H1 (cell line): Measurements from ENCODE around the gene SEMA3A. TPM values are rescaled to one million over a fixed set of nuclear protein-coding genes. Genes with fewer than 3 reads are reported as not detected.

Experiments
- CTCF ChIA-PET: fragments of 300-600 bp; sonication (Branson Sonifier 250); formaldehyde crosslinking; loops from one replicate; lab custom pipeline; 2021; ENCODE audit not compliant: partially characterized antibody; lab: Charles Lee
- POLR2A ChIA-PET: fragments of 300-600 bp; sonication (Branson Sonifier 250); formaldehyde crosslinking; loops from one replicate; lab custom pipeline; 2021; ENCODE audit warnings: inconsistent platforms; ENCODE audit not compliant: partially characterized antibody; lab: Charles Lee
- DNase-seq, 2 experiments: peaks; one replicate each; pipeline versions ENCODE4 v3.0.0 to v3.0.0-alpha.2; 2010 to 2022; ENCODE audit warnings: low spot score in 2 of 2, low read depth in 1 of 2, mixed read lengths in 1 of 2
- FAIRE-seq: peaks from 2 replicates; lab custom pipeline; 2011; peaks lifted over from hg19 to GRCh38; lab: Jason Lieb, UNC
- H2AFZ ChIP-seq: 2 replicates; pipeline ENCODE4 v1.8.1; 2012; ENCODE audit warnings: low read length, inconsistent platforms
- H2AK5ac ChIP-seq: 2 replicates; pipeline ENCODE4 v1.6.1; 2013; ENCODE audit warnings: low read depth, low read length
- H2BK120ac ChIP-seq: replicated peaks from 2 replicates; pipeline ENCODE3; 2013; ENCODE audit warnings: low read depth, low read length, inconsistent platforms
- H2BK12ac ChIP-seq: 2 replicates; pipeline ENCODE4 v1.6.1; 2013; ENCODE audit warnings: low read depth, low read length
- H2BK15ac ChIP-seq: 2 replicates; pipeline ENCODE4 v1.6.1; 2013; ENCODE audit warnings: low read length
- H2BK20ac ChIP-seq: 2 replicates; pipeline ENCODE4 v1.6.1; 2013; ENCODE audit warnings: low read length
- H2BK5ac ChIP-seq: 2 replicates; pipeline ENCODE4 v1.6.1; 2013; ENCODE audit warnings: low read depth, low read length
- H3K14ac ChIP-seq: 2 replicates; pipeline ENCODE4 v1.6.1; 2013; ENCODE audit warnings: inconsistent platforms; ENCODE audit not compliant: insufficient read length
- H3K18ac ChIP-seq: 2 replicates; pipeline ENCODE4 v1.6.1; 2013; ENCODE audit warnings: low read length; ENCODE audit errors: extremely low read depth
- H3K23ac ChIP-seq: 2 replicates; pipeline ENCODE4 v1.6.1; 2013; ENCODE audit warnings: inconsistent platforms; ENCODE audit not compliant: insufficient read length
- H3K23me2 ChIP-seq: 2 replicates; pipeline ENCODE4 v1.6.1; 2013; ENCODE audit warnings: low read depth, low read length
- H3K27ac ChIP-seq: 2 replicates; pipeline ENCODE4 v1.6.1; 2011; ENCODE audit warnings: low read depth, low read length, inconsistent platforms
- H3K27me3 ChIP-seq, 4 experiments: replicated peaks in 1 of 4; 1 replicate in 1 of 4; 2 replicates in 3 of 4; pipeline versions ENCODE4 v1.6.1 to v1.8.1; 2011 to 2013; ENCODE audit warnings: low read length in 3 of 4, mild to moderate bottlenecking in 3 of 4, inconsistent platforms in 2 of 4, mixed read lengths in 2 of 4, moderate library complexity in 1 of 4; ENCODE audit not compliant: control insufficient read depth in 3 of 4, insufficient read depth in 3 of 4; ENCODE audit errors: extremely low read depth in 1 of 4
- H3K36me3 ChIP-seq, 4 experiments: 2 replicates each; pipeline versions ENCODE4 v1.6.1 to v1.8.1; 2011 to 2013; ENCODE audit warnings: mild to moderate bottlenecking in 4 of 4, low read length in 3 of 4, moderate library complexity in 2 of 4, control low read depth in 1 of 4, inconsistent platforms in 1 of 4; ENCODE audit not compliant: insufficient read depth in 4 of 4, control insufficient read depth in 2 of 4
- H3K4ac ChIP-seq: replicated peaks from 2 replicates; pipeline ENCODE3; 2013; ENCODE audit warnings: low read length, low read depth, mixed read lengths, inconsistent platforms; ENCODE audit not compliant: insufficient read length
- H3K4me1 ChIP-seq, 4 experiments: replicated peaks in 1 of 4; 1 replicate in 1 of 4; 2 replicates in 3 of 4; pipeline versions ENCODE4 v1.6.1 to v1.8.1; 2011 to 2013; ENCODE audit warnings: low read length in 3 of 4, inconsistent platforms in 2 of 4, mixed read lengths in 1 of 4; ENCODE audit not compliant: insufficient read depth in 4 of 4, control insufficient read depth in 3 of 4
- H3K4me2 ChIP-seq, 2 experiments: 2 replicates each; pipeline versions ENCODE4 v1.6.1 to v1.8.1; 2011 to 2013; ENCODE audit warnings: low read depth in 2 of 2, low read length in 2 of 2, control low read depth in 1 of 2, inconsistent platforms in 1 of 2, mild to moderate bottlenecking in 1 of 2; ENCODE audit not compliant: insufficient read depth in 1 of 2
- H3K4me3 ChIP-seq, 4 experiments: fragments of 200-600, 300-600 bp in 1 of 4; sonication (generic), shearing (Covaris generic), sonication (Bioruptor Twin) in 1 of 4; 2 replicates each; pipeline versions ENCODE4 v1.5.1 to v1.8.1; 2011 to 2016; ENCODE audit warnings: low read length in 4 of 4, low read depth in 3 of 4, control low read depth in 2 of 4, inconsistent platforms in 2 of 4, mild to moderate bottlenecking in 2 of 4, mixed read lengths in 1 of 4, moderate library complexity in 1 of 4; ENCODE audit not compliant: insufficient read depth in 2 of 4; ENCODE audit errors: extremely low read depth in 1 of 4
- H3K56ac ChIP-seq: replicated peaks from 2 replicates; pipeline ENCODE3; 2013; ENCODE audit warnings: low read depth, mild to moderate bottlenecking, mixed read lengths, low read length, inconsistent platforms; ENCODE audit not compliant: insufficient read length
- H3K79me1 ChIP-seq: 2 replicates; pipeline ENCODE4 v1.6.1; 2013; ENCODE audit warnings: low read depth, low read length, control low read depth
- H3K79me2 ChIP-seq, 2 experiments: 2 replicates each; pipeline versions ENCODE4 v1.6.1 to v1.8.1; 2012 to 2013; ENCODE audit warnings: low read length in 2 of 2, mild to moderate bottlenecking in 2 of 2, inconsistent platforms in 1 of 2; ENCODE audit not compliant: insufficient read depth in 2 of 2, control insufficient read depth in 1 of 2
- H3K9ac ChIP-seq, 4 experiments: replicated peaks in 1 of 4; 1 replicate in 1 of 4; 2 replicates in 3 of 4; pipeline versions ENCODE4 v1.6.1 to v1.8.1; 2011 to 2013; ENCODE audit warnings: low read depth in 3 of 4, low read length in 3 of 4, control low read depth in 2 of 4, mild to moderate bottlenecking in 2 of 4, moderate library complexity in 2 of 4, inconsistent platforms in 1 of 4; ENCODE audit errors: extremely low read depth in 1 of 4
- H3K9me3 ChIP-seq, 2 experiments: 2 replicates each; pipeline versions ENCODE4 v1.6.1 to v1.8.1; 2012 to 2013; ENCODE audit warnings: mild to moderate bottlenecking in 2 of 2, moderate library complexity in 2 of 2, control low read depth in 1 of 2, inconsistent platforms in 1 of 2, low read depth in 1 of 2, low read length in 1 of 2, mixed read lengths in 1 of 2; ENCODE audit not compliant: insufficient read depth in 2 of 2
- H4K20me1 ChIP-seq, 2 experiments: replicated peaks in 1 of 2; 2 replicates each; pipeline versions ENCODE3 to v1.8.1; 2011 to 2013; ENCODE audit warnings: inconsistent platforms in 2 of 2, low read length in 2 of 2, mild to moderate bottlenecking in 1 of 2; ENCODE audit not compliant: insufficient read depth in 2 of 2, control insufficient read depth in 1 of 2
- H4K5ac ChIP-seq: 2 replicates; pipeline ENCODE4 v1.6.1; 2013; ENCODE audit warnings: low read length, low read depth, mixed read lengths, inconsistent platforms; ENCODE audit not compliant: insufficient read length
- H4K8ac ChIP-seq: 2 replicates; pipeline ENCODE4 v1.8.0; 2013; ENCODE audit warnings: mild to moderate bottlenecking, moderate library complexity, low read length, inconsistent platforms; ENCODE audit not compliant: insufficient read depth; ENCODE audit errors: extremely low read depth
- H4K91ac ChIP-seq: replicated peaks from 2 replicates; pipeline ENCODE3; 2013; ENCODE audit warnings: low read length, mixed read lengths, inconsistent platforms; ENCODE audit not compliant: insufficient read length
- ASH2L ChIP-seq: fragments of 200-600, 300-600 bp; sonication (generic); IDR thresholded peaks from one replicate; pipeline ENCODE4 v1.7.1; 2017; ENCODE audit warnings: low read length
- ATF2 ChIP-seq: IDR thresholded peaks from 2 replicates; pipeline ENCODE4 v1.6.1; 2012; ENCODE audit warnings: low read length, inconsistent platforms
- ATF3 ChIP-seq: IDR thresholded peaks from 2 replicates; pipeline ENCODE4 v1.6.1; 2011; ENCODE audit warnings: low read depth, mild to moderate bottlenecking, low read length; ENCODE audit not compliant: insufficient read depth
- CBX5 ChIP-seq: fragments of 300-800, 300-1000 bp; sonication (generic); IDR thresholded peaks from 2 replicates; pipeline ENCODE4 v1.7.1; 2016; ENCODE audit warnings: antibody characterized with exemption, low read length, low read depth
- E2F6 ChIP-seq: IDR thresholded peaks from 2 replicates; pipeline ENCODE4 v1.6.1; 2012; ENCODE audit warnings: inconsistent platforms
- GTF2F1 ChIP-seq: IDR thresholded peaks from 2 replicates; pipeline ENCODE4 v1.6.1; 2012; ENCODE audit warnings: low read depth, low read length, improper control_type of control experiment, borderline replicate concordance
- KDM5A ChIP-seq: fragments of 200-600 bp; IDR thresholded peaks from 2 replicates; pipeline ENCODE4 v1.7.1; 2012; ENCODE audit warnings: mild to moderate bottlenecking, low read length, inconsistent platforms, mixed read lengths
- NANOG ChIP-seq: IDR thresholded peaks from 2 replicates; pipeline ENCODE4 v1.6.1; 2011; ENCODE audit warnings: low read length, low read depth, mild to moderate bottlenecking, inconsistent platforms; ENCODE audit not compliant: insufficient read depth, poor library complexity, severe bottlenecking
- PHF8 ChIP-seq: fragments of 200-600 bp; sonication (generic); conservative IDR thresholded peaks from 2 replicates; pipeline ENCODE4 v1.7.1; 2012; ENCODE audit warnings: low read depth, mild to moderate bottlenecking, inconsistent platforms, low read length, moderate library complexity
- SAP30 ChIP-seq: fragments of 300-600 bp; sonication (generic); IDR thresholded peaks from 2 replicates; pipeline ENCODE4 v1.7.1; 2012; ENCODE audit warnings: low read length, moderate library complexity, mild to moderate bottlenecking, inconsistent platforms; ENCODE audit not compliant: insufficient read depth, insufficient replicate concordance
- SP2 ChIP-seq: IDR thresholded peaks from 2 replicates; pipeline ENCODE4 v1.6.1; 2012; ENCODE audit warnings: mild to moderate bottlenecking, low read length, inconsistent platforms
- WGBS, 2 experiments: shearing (Covaris generic) in 1 of 2; methylation state at CpG; one replicate each; pipeline versions ENCODE4 v1.1.6 to v1.1.7; 2013 to 2015; ENCODE audit warnings: low lambda C conversion rate in 2 of 2, mixed read lengths in 2 of 2, inconsistent platforms in 1 of 2, low coverage in 1 of 2, missing lambda C conversion rate in 1 of 2; ENCODE audit not compliant: insufficient replicate concordance in 2 of 2, insufficient coverage in 1 of 2, insufficient read length in 1 of 2; ENCODE audit errors: extremely low coverage in 1 of 2, missing lambda C conversion rate in 1 of 2; 5-methylcytosine and 5-hydroxymethylcytosine counted together
- polyA plus RNA-seq, 7 experiments: library from polyadenylated mRNA; depleted of rRNA in 3 of 7; stranded (reverse) in 5 of 7; unstranded in 2 of 7; fragments of >200 nt in 5 of 7; fragments of 200-250 nt in 2 of 7; gene quantifications; 1 replicate in 5 of 7; 2 replicates in 1 of 7; 4 replicates in 1 of 7; pipeline versions ENCODE4 v1.2.1 to v1.2.3, GENCODE V29; 2011 to 2013; ENCODE audit warnings: missing spikeins in 2 of 7, mixed read lengths in 2 of 7
- total RNA-seq: library from RNA; stranded (reverse); fragmentation: NEBNext Ultra II Directional; extraction: Animal tissue kit (Norgen Biotek cat#: 25700); gene quantifications from 2 replicates; pipeline ENCODE4 v1.2.1, GENCODE V29; 2021

SEMA3A gene
- total and polyA plus RNA-seq, 2 of the 8 experiments (the other 6 are each of a cell fraction or from before 2014, with no cell fraction given) = 8.1 to 45.9 TPM

- no peak overlapping the region for H2BK5ac ChIP-seq
- H3K27ac ChIP-seq = no peak overlapping the region
- H2BK12ac ChIP-seq = no peak overlapping the region
- no peaks in the 10 kb centered on the region for H3K79me1 ChIP-seq
- DNase-seq (no peak), FAIRE-seq (no peak)
- H2BK15ac ChIP-seq = no peak overlapping the region
- H3K36me3 ChIP-seq = peaks cover 0 to under 1% (median under 1%) of the 10 kb centered on the region in 4 experiments; a peak in 2 of 8 replicates
- no peak overlapping the region for H2BK120ac ChIP-seq
- H3K27me3 ChIP-seq = no peaks in the 10 kb centered on the region
- H3K9ac ChIP-seq = no peak overlapping the region
- H3K18ac ChIP-seq = no peak overlapping the region
- CTCF ChIA-PET = interaction anchor here (1.4 to 3.2 kb wide), 3 partner anchors 8 to 21 kb away, joined by 3 to 23 read pairs (median 17); no protein-coding TSS in a partner anchor
- POLR2A ChIA-PET = interaction anchor here (0.9 kb wide), 1 partner anchor 8 kb away, joined by 3 read pairs; no protein-coding TSS in a partner anchor
- H3K4me1 ChIP-seq = no peaks in the 10 kb centered on the region
- H3K23ac ChIP-seq = no peak overlapping the region
- H4K91ac ChIP-seq = no peak overlapping the region
- no peak overlapping the region for H2BK20ac ChIP-seq
- H2AK5ac ChIP-seq = no peak overlapping the region
- H3K79me2 ChIP-seq = no peaks in the 10 kb centered on the region
- H4K20me1 ChIP-seq = no peaks in the 10 kb centered on the region
- H2AFZ ChIP-seq = no peak overlapping the region
- no peaks in the 10 kb centered on the region for H3K9me3 ChIP-seq
- H3K4me3 ChIP-seq = no peak overlapping the region
- H3K14ac ChIP-seq = no peak overlapping the region
- H4K8ac ChIP-seq = no peak overlapping the region
- H3K23me2 ChIP-seq = no peaks in the 10 kb centered on the region
- H3K56ac ChIP-seq = no peak overlapping the region
- H3K4ac ChIP-seq = no peak overlapping the region
- H4K5ac ChIP-seq = no peak overlapping the region
- 77% methylated on average over 2 of the region's 2 CpGs; no CpG with 5 or more reads in 1 of the 2 experiments for WGBS, 2 experiments
- H3K4me2 ChIP-seq = no peak overlapping the region
- TF ChIP-seq GTF2F1 (no peak), SAP30 (no peak), PHF8 (no peak), ASH2L (no peak), NANOG (no peak), SP2 (no peak), CBX5 (no peak), ATF2 (no peak), ATF3 (no peak), E2F6 (no peak), KDM5A (no peak)
Observed at GRCh38 chr7:83956104-83956503, 238.5 kb downstream of the SEMA3A start.
